ENCODE results near the gene CXCR5. TPM values are rescaled to one million over a fixed set of nuclear protein-coding genes. Genes with fewer than 3 reads are reported as not detected.

CXCR5 gene
- total and polyA plus RNA-seq, 10 of the 15 experiments (the other 5 are each of a cell fraction or from before 2014, with no cell fraction given), result 0.03 to 0.63 (median 0.25) TPM

DNA sequence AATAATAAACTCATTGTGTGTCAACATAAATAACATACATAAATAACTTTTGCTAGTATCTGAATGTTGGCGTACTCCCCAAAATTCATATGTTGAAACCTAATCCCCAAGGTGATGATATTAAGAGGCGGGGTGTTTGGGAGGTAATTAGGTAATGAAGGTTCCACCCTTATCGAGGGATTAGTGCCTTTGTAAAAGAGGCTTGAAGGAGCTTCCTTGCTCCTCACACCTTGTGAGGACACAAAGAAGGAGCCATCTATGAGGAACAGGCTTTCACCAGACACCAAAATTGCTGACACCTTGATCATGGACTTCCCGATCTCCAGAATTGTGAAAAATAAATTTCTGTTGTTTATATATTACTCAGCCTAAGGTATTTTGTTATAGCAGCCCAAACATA, 33.9 kb upstream of the CXCR5 start (continued):
- no peak for TF ChIP-seq HDAC6 (IDR thresholded peaks at IDR 0.05; ENCODE audit: unreplicated experiment)
- no peak for TF ChIP-seq POU2F2 (IDR thresholded peaks at IDR 0.05; ENCODE audit: borderline replicate concordance, low read depth, low read length)
- no peak for TF ChIP-seq MEF2A (IDR thresholded peaks at IDR 0.05; ENCODE audit: insufficient read depth, low read depth, low read length)
- TF ChIP-seq, protein P1, sequence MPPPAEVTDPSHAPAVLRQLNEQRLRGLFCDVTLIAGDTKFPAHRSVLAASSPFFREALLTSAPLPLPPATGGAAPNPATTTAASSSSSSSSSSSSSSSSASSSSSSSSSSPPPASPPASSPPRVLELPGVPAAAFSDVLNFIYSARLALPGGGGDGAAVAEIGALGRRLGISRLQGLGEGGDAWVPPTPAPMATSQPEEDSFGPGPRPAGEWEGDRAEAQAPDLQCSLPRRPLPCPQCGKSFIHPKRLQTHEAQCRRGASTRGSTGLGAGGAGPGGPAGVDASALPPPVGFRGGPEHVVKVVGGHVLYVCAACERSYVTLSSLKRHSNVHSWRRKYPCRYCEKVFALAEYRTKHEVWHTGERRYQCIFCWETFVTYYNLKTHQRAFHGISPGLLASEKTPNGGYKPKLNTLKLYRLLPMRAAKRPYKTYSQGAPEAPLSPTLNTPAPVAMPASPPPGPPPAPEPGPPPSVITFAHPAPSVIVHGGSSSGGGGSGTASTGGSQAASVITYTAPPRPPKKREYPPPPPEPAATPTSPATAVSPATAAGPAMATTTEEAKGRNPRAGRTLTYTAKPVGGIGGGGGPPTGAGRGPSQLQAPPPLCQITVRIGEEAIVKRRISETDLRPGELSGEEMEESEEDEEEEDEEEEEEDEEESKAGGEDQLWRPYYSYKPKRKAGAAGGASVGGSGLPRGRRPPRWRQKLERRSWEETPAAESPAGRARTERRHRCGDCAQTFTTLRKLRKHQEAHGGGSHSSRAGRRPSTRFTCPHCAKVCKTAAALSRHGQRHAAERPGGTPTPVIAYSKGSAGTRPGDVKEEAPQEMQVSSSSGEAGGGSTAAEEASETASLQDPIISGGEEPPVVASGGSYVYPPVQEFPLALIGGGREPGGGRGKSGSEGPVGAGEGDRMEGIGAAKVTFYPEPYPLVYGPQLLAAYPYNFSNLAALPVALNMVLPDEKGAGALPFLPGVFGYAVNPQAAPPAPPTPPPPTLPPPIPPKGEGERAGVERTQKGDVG (CRISPR knock-in tag; IDR thresholded peaks at IDR 0.05), result no peak
- TF ChIP-seq YBX1 (IDR thresholded peaks at IDR 0.05), result no peak

GRCh38 chr11:118851970-118852369, 31.7 kb upstream of the CXCR5 start:
- RAD21 ChIA-PET (ENCODE audit: unreplicated experiment), result interaction anchor here (0.7 to 1.7 kb wide), 7 partner anchors 13 to 60 kb away, joined by 3 to 8 read pairs (median 3); no protein-coding TSS in a partner anchor
- intact Hi-C loops (cut with micrococcal nuclease; ENCODE audit: unreplicated experiment), result no loop called here
- DNase-seq (ENCODE audit: low read depth, low spot score) (peak; percentile 51), FAIRE-seq (peak; percentile 96), ATAC-seq (peak; percentile 93)
- peak overlapping the region; percentile 33; the same call in 1 of the 2 replicates for H3K9ac ChIP-seq (ENCODE audit: control insufficient read depth, insufficient read depth, low read length)
- H3K4me2 ChIP-seq (ENCODE audit: control insufficient read depth, insufficient read depth), result peak overlapping the region; percentile 83
- peaks cover 20% of the 10 kb centered on the region for H3K4me1 ChIP-seq (ENCODE audit: control insufficient read depth, insufficient read depth, low read length)
- peak overlapping the region; percentile 49; the same call in 1 of the 2 replicates for H3K4me3 ChIP-seq
- no peaks in the 10 kb centered on the region; a peak in 1 of 4 replicates for H3K36me3 ChIP-seq (ENCODE audit: control insufficient read depth in 2 of 2, insufficient read depth in 2 of 2, low read length in 1 of 2)
- in situ Hi-C loops (cut with MboI), result no loop called here
- no peaks in the 10 kb centered on the region for H3K79me2 ChIP-seq (ENCODE audit: control insufficient read depth, insufficient read depth, low read length)
- no TSS peak for BruUV-seq (replicated peaks)
- H3K9me3 ChIP-seq (replicated peaks; ENCODE audit: control insufficient read depth, insufficient read depth, low read length), result no peaks in the 10 kb centered on the region
- 3% methylated on average over 3 of the region's 3 CpGs for WGBS (ENCODE audit: insufficient coverage, insufficient replicate concordance, low lambda C conversion rate, missing lambda C conversion rate)
- peaks cover 0 to 1% of the 10 kb centered on the region in 2 experiments; a peak in 2 of 4 replicates for H3K27me3 ChIP-seq (replicated peaks in 1 of 2; ENCODE audit: control insufficient read depth in 2 of 2, insufficient read depth in 2 of 2, low read length in 1 of 2)
- H2AFZ ChIP-seq (ENCODE audit: control insufficient read depth, low read depth, low read length), result peak overlapping the region; percentile 51; the same call in 1 of the 2 replicates
- CTCF ChIA-PET, result interaction anchor here (0.8 to 1.2 kb wide), 4 partner anchors 8 to 59 kb away, joined by 3 read pairs; partner anchors contain the start of gene CXCR5
- no peak overlapping the region; the same call in 1 of the 2 replicates for H3K27ac ChIP-seq (ENCODE audit: control insufficient read depth, insufficient read depth)
- H4K20me1 ChIP-seq (ENCODE audit: control insufficient read depth, insufficient read depth), result no peaks in the 10 kb centered on the region
- SMC1A ChIA-PET (ENCODE audit: uncharacterized antibody, unreplicated experiment), result interaction anchor here (0.6 to 1.9 kb wide), 11 partner anchors 8 to 541 kb away, joined by 3 to 9 read pairs (median 4); partner anchors contain the start of genes CXCR5 and DDX6
- POLR2A ChIA-PET, result interaction anchor here (0.5 to 1.5 kb wide), 6 partner anchors 17 to 65 kb away, joined by 3 to 4 read pairs (median 3); partner anchors contain the start of gene CXCR5
- TF ChIP-seq ATF7 (IDR thresholded peaks at IDR 0.05; ENCODE audit: low read depth) (no peak), GATAD2B (conservative IDR thresholded peaks at IDR 0.05; ENCODE audit: low read depth) (no peak), MYB (IDR thresholded peaks at IDR 0.05; ENCODE audit: borderline replicate concordance, low read depth, low read length) (no peak), TCF12 (IDR thresholded peaks at IDR 0.05; ENCODE audit: low read depth, low read length) (no peak)
- TF ChIP-seq, protein P2, sequence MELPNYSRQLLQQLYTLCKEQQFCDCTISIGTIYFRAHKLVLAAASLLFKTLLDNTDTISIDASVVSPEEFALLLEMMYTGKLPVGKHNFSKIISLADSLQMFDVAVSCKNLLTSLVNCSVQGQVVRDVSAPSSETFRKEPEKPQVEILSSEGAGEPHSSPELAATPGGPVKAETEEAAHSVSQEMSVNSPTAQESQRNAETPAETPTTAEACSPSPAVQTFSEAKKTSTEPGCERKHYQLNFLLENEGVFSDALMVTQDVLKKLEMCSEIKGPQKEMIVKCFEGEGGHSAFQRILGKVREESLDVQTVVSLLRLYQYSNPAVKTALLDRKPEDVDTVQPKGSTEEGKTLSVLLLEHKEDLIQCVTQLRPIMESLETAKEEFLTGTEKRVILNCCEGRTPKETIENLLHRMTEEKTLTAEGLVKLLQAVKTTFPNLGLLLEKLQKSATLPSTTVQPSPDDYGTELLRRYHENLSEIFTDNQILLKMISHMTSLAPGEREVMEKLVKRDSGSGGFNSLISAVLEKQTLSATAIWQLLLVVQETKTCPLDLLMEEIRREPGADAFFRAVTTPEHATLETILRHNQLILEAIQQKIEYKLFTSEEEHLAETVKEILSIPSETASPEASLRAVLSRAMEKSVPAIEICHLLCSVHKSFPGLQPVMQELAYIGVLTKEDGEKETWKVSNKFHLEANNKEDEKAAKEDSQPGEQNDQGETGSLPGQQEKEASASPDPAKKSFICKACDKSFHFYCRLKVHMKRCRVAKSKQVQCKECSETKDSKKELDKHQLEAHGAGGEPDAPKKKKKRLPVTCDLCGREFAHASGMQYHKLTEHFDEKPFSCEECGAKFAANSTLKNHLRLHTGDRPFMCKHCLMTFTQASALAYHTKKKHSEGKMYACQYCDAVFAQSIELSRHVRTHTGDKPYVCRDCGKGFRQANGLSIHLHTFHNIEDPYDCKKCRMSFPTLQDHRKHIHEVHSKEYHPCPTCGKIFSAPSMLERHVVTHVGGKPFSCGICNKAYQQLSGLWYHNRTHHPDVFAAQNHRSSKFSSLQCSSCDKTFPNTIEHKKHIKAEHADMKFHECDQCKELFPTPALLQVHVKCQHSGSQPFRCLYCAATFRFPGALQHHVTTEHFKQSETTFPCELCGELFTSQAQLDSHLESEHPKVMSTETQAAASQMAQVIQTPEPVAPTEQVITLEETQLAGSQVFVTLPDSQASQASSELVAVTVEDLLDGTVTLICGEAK (IDR thresholded peaks at IDR 0.05; ENCODE audit: borderline replicate concordance), result no peak
- TF ChIP-seq, protein P3, sequence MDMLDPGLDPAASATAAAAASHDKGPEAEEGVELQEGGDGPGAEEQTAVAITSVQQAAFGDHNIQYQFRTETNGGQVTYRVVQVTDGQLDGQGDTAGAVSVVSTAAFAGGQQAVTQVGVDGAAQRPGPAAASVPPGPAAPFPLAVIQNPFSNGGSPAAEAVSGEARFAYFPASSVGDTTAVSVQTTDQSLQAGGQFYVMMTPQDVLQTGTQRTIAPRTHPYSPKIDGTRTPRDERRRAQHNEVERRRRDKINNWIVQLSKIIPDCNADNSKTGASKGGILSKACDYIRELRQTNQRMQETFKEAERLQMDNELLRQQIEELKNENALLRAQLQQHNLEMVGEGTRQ (IDR thresholded peaks at IDR 0.05; ENCODE audit: borderline replicate concordance, low read depth, low read length), result no peak
- TF ChIP-seq, protein P4, sequence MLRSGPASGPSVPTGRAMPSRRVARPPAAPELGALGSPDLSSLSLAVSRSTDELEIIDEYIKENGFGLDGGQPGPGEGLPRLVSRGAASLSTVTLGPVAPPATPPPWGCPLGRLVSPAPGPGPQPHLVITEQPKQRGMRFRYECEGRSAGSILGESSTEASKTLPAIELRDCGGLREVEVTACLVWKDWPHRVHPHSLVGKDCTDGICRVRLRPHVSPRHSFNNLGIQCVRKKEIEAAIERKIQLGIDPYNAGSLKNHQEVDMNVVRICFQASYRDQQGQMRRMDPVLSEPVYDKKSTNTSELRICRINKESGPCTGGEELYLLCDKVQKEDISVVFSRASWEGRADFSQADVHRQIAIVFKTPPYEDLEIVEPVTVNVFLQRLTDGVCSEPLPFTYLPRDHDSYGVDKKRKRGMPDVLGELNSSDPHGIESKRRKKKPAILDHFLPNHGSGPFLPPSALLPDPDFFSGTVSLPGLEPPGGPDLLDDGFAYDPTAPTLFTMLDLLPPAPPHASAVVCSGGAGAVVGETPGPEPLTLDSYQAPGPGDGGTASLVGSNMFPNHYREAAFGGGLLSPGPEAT (IDR thresholded peaks at IDR 0.05; ENCODE audit: low read depth), result no peak
